22Rv1 (cell line): Measurements from ENCODE around the gene CMPK2.

Experiments used
- H3K27ac ChIP-seq: fragments of 450-650 bp; 2 replicates; pipeline ENCODE4 v1.5.1; 2017
- ZFX ChIP-seq: fragments of 450-650 bp; IDR thresholded peaks from 2 replicates; pipeline ENCODE4 v1.6.1; 2017; ENCODE audit warnings: antibody characterized with exemption, borderline replicate concordance
- TF ChIP-seq, protein P1 (sequence below): fragments of 450-650 bp; IDR thresholded peaks from 2 replicates; pipeline ENCODE4 v1.5.1; 2017; ENCODE audit warnings: mild to moderate bottlenecking

Gene CMPK2

DNA sequence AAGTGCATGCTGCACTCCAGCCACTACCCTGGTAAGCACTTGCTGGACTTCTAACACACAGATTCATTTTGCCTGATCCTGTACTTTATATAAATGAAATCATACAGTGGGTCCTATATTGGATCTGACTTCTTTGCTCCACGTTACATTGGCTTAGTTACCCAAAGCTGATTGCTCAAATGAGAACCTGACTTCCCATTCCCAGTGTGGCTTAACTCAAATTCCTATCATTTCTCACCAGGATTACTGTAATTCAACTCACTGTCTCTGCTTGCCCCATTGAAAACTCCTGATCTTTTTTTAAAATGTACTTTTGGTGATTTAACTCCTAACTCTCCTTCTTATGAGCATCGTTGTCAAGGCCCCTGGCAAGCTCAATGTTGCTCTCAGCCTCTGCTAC, 13.3 kb upstream of the CMPK2 start:
- no peak overlapping the region for H3K27ac ChIP-seq
- TF ChIP-seq, protein P1, sequence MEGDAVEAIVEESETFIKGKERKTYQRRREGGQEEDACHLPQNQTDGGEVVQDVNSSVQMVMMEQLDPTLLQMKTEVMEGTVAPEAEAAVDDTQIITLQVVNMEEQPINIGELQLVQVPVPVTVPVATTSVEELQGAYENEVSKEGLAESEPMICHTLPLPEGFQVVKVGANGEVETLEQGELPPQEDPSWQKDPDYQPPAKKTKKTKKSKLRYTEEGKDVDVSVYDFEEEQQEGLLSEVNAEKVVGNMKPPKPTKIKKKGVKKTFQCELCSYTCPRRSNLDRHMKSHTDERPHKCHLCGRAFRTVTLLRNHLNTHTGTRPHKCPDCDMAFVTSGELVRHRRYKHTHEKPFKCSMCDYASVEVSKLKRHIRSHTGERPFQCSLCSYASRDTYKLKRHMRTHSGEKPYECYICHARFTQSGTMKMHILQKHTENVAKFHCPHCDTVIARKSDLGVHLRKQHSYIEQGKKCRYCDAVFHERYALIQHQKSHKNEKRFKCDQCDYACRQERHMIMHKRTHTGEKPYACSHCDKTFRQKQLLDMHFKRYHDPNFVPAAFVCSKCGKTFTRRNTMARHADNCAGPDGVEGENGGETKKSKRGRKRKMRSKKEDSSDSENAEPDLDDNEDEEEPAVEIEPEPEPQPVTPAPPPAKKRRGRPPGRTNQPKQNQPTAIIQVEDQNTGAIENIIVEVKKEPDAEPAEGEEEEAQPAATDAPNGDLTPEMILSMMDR, result no peak

DNA sequence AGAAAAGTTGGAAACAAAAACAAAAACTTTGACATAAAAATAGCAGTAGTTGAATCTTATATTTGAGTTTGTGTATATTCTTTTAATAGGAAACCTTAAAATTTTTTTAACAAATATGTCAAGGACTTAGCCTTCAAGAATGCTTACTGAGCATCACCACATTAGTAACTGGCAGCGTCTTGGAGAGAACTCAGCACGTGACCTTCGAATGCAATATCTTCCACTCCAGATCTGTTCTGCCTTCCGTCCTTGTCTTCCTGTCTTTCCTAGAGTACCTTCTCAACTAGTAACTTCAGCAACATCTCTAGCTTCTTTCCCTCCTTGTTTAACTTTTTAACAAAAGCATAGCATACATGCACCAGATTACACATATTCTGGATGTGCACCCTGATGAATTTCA, 12.8 kb upstream of the CMPK2 start:
- no peak overlapping the region for H3K27ac ChIP-seq
- TF ChIP-seq, protein P1, result no peak
- no peak for TF ChIP-seq ZFX

DNA sequence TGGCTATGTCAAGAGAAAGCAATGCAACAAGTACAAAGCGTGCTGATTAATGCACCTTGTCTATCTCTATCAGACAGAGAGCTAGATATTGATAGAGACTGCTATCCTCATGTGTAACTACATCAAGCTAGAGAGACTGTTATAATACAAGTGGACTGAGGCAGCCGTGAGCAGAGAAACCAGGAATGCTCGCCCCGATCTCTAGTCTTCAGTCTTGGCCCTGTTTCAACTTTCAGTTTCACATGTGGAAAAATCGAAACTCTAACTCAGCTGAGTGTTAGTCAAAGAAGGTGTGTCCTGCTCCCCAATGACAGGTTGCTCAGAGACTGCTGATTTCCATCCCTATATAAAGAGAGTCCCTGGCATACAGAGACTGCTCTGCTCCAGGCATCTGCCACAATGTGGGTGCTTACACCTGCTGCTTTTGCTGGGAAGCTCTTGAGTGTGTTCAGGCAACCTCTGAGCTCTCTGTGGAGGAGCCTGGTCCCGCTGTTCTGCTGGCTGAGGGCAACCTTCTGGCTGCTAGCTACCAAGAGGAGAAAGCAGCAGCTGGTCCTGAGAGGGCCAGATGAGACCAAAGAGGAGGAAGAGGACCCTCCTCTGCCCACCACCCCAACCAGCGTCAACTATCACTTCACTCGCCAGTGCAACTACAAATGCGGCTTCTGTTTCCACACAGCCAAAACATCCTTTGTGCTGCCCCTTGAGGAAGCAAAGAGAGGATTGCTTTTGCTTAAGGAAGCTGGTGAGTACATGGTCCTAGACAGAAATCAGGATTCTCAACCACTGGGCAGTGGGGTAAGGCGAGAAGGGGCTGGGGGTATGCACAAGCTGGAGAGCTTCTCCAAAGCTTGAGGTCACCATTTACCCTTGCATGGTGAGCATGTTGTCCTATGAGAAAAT, 11.9 kb upstream of the CMPK2 start, which contains the start of gene RSAD2:
RSAD2 (plus strand) TSS at position 376 of the 903 bp plus-strand sequence; CDS start at position 400, 24 bp downstream.
- TF ChIP-seq, protein P1, result no peak
- no peak for TF ChIP-seq ZFX
- no peak within 1 kb of the TSS for H3K27ac ChIP-seq

DNA sequence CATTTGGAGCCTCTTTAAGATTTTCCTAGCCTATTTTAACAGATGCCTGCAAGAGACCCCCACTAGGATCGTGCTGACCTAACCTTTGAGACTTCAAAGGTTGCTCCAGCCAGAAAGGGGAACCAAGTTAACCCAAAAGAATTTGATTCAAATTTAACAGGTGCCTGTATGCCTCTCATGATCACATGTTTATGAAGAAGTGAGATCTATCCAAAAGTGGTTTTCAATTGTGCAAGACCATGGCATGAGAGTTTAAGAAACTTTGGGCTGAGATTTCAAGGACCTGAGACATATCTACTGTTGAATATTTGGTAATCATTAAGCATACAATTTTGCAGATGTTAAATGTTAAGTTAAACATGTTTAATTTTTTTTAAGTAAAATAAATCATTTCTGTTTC, 10.6 kb upstream of the CMPK2 start:
- no peak for TF ChIP-seq ZFX
- TF ChIP-seq, protein P1, result no peak
- H3K27ac ChIP-seq, result no peak overlapping the region

DNA sequence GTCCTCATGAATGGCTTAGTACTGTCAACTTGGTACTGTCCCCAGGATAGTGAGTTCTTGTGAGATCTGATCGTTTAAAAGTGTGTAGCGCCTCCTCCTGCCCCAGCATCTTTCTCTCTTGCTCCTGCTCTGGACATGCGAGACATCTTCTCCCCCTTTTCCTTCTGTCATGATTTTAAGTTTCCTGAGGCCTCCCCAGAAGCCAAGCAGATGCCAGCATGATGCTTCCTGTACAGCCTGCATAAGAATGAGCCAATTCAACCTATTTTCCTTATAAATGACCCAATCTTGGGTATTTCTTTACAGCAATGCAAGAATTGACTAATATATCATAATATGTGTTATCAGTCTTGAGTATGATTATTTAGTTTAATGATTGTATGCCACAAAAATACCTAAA, 8.3 kb upstream of the CMPK2 start:
- TF ChIP-seq, protein P1, result no peak
- TF ChIP-seq ZFX, result no peak
- H3K27ac ChIP-seq, result no peak overlapping the region

DNA sequence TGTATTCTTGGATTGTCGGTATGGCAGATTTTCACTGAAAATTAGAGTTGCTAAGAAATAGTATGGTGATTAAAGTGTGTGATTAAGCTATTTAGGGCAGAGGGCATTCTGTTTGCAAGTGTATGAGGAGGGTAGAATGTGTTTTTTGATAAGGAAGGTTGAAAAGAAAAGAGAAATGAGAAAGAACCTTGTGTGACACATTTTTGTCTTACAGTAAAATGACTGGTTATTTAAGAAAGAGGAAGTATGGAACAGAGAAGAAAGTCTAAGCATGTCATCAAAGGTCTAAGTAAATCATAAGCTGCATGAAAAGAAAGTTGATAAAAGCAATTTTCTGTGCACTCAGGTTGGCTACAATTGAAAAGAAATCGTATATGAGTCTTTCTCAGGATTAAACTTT, 6.7 kb upstream of the CMPK2 start:
- no peak overlapping the region for H3K27ac ChIP-seq
- no peak for TF ChIP-seq ZFX
- TF ChIP-seq, protein P1, result no peak

DNA sequence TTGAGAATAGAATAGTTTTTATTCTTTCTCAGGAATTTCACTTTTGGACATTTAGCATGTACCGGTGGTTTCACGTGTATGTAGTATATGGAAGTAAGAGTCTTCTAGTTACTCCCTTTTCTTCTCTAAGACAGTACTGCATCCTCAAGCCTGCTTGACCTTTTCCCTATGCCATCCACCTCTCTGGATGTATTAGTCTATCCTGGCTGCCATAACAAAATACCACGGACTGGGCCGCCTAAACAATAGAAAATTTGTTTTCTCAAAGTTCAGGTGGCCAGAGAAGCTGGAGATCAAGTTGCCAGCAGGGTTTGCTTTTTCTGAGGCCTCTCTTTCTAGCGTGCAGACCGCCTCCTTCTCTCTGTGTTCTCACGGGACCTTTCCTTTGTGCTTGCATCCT, 1.3 kb upstream of the CMPK2 start:
- TF ChIP-seq, protein P1, result no peak
- no peak for TF ChIP-seq ZFX
- no peak overlapping the region for H3K27ac ChIP-seq
